ENCODE results near the gene BNIPL. TPM values are rescaled to one million over a fixed set of nuclear protein-coding genes. Genes with fewer than 3 reads are reported as not detected.

The BNIPL gene
- total RNA-seq, 2 donors from 2014 or later: 13.2 to 14.8 TPM

GRCh38 chr1:151011154-151011850, 25.1 kb upstream of the BNIPL start:
- H3K9me3 ChIP-seq: no peaks in the 10 kb centered on the region
- H3K4me3 ChIP-seq: no peak overlapping the region
- no peaks in the 10 kb centered on the region for H3K27me3 ChIP-seq (replicated peaks; ENCODE audit: insufficient read depth)
- H3K36me3 ChIP-seq: no peaks in the 10 kb centered on the region
- intact Hi-C loops (cut with DNase I): no loop called here
- TF ChIP-seq POLR2AphosphoS5 (IDR thresholded peaks at IDR 0.05): no peak
- TF ChIP-seq POLR2A (IDR thresholded peaks at IDR 0.05): no peak
- TF ChIP-seq CTCF (IDR thresholded peaks at IDR 0.05): no peak
- H3K4me1 ChIP-seq (replicated peaks): no peaks in the 10 kb centered on the region
- H3K27ac ChIP-seq: no peak overlapping the region
- WGBS: 57% methylated on average over 4 of the region's 4 CpGs
- no peak for DNase-seq (ENCODE audit: low spot score)

- Histone ChIP-seq H3K4me1 (replicated peaks) (no peaks in the 10 kb centered on the region), H3K27ac (no peak overlapping the region), H3K36me3 (no peaks in the 10 kb centered on the region), H3K4me3 (no peak overlapping the region), H3K9me3 (no peaks in the 10 kb centered on the region), H3K27me3 (replicated peaks; ENCODE audit: insufficient read depth) (no peaks in the 10 kb centered on the region)
- DNase-seq (ENCODE audit: low spot score): no peak
- no peak for TF ChIP-seq CTCF (IDR thresholded peaks at IDR 0.05)
- no peak for TF ChIP-seq POLR2A (IDR thresholded peaks at IDR 0.05)
- TF ChIP-seq POLR2AphosphoS5 (IDR thresholded peaks at IDR 0.05): no peak
- intact Hi-C loops (cut with DNase I): no loop called here
- 93% methylated on average over 14 of the region's 14 CpGs for WGBS
These were observed 23.5 kb upstream of the BNIPL start for GRCh38 chr1:151012684-151013471.

- Histone ChIP-seq H3K4me1 (replicated peaks) (no peaks in the 10 kb centered on the region), H3K27me3 (replicated peaks; ENCODE audit: insufficient read depth) (no peaks in the 10 kb centered on the region), H3K4me3 (no peak overlapping the region), H3K36me3 (no peaks in the 10 kb centered on the region), H3K27ac (no peak overlapping the region), H3K9me3 (no peaks in the 10 kb centered on the region)
- TF ChIP-seq POLR2AphosphoS5 (IDR thresholded peaks at IDR 0.05): no peak
- TF ChIP-seq CTCF (IDR thresholded peaks at IDR 0.05): no peak
- TF ChIP-seq POLR2A (IDR thresholded peaks at IDR 0.05): no peak
- intact Hi-C loops (cut with DNase I): no loop called here
- DNase-seq (ENCODE audit: low spot score): no peak
- 59% methylated on average over 2 of the region's 2 CpGs for WGBS
These were observed 22.9 kb upstream of the BNIPL start for GRCh38 chr1:151013518-151013917.

- Histone ChIP-seq H3K27me3 (replicated peaks; ENCODE audit: insufficient read depth) (no peaks in the 10 kb centered on the region), H3K27ac (no peak overlapping the region), H3K4me1 (replicated peaks) (no peaks in the 10 kb centered on the region), H3K36me3 (peaks cover 4 to 16% of the 10 kb centered on the region in 2 donors), H3K9me3 (no peaks in the 10 kb centered on the region), H3K4me3 (no peak overlapping the region)
- peak; percentile 84 for DNase-seq (ENCODE audit: low spot score)
- TF ChIP-seq POLR2A (IDR thresholded peaks at IDR 0.05): no peak
- peak; percentile 68 for TF ChIP-seq POLR2AphosphoS5 (IDR thresholded peaks at IDR 0.05)
- peak; percentile 29 to 75 (median 69) for TF ChIP-seq CTCF (IDR thresholded peaks at IDR 0.05)
- intact Hi-C loops (cut with DNase I): loop anchor here (5.0 kb wide), 1 partner anchor 133 kb away; the partner anchor contains the start of gene TNFAIP8L2
- WGBS: 21% methylated on average over 6 of the region's 6 CpGs
These were observed 11.7 kb upstream of the BNIPL start for GRCh38 chr1:151024540-151025146.
